ENCODE measurements around the gene CCDC197.

Gene CCDC197

GRCh38 chr14:93993382-93993781 is 3.7 kb upstream of the CCDC197 start:
- no peak overlapping the region for H3K27ac ChIP-seq
- TF ChIP-seq CTCF (IDR thresholded peaks at IDR 0.05), result no peak
- TF ChIP-seq ZFX (IDR thresholded peaks at IDR 0.05; ENCODE audit: borderline replicate concordance), result no peak

- H3K27ac ChIP-seq, result no peak overlapping the region
- TF ChIP-seq ZFX (IDR thresholded peaks at IDR 0.05; ENCODE audit: borderline replicate concordance) (no peak), CTCF (IDR thresholded peaks at IDR 0.05) (no peak)
Observed at GRCh38 chr14:93994919-93995682, 2.0 kb upstream of the CCDC197 start.

- H3K27ac ChIP-seq, result no peak overlapping the region
- TF ChIP-seq CTCF (IDR thresholded peaks at IDR 0.05) (no peak), ZFX (IDR thresholded peaks at IDR 0.05; ENCODE audit: borderline replicate concordance) (no peak)
Observed at GRCh38 chr14:93996130-93996695, 888 bp upstream of the CCDC197 start.

- H3K27ac ChIP-seq, result no peak overlapping the region
- TF ChIP-seq CTCF (IDR thresholded peaks at IDR 0.05) (no peak), ZFX (IDR thresholded peaks at IDR 0.05; ENCODE audit: borderline replicate concordance) (no peak)
Observed at GRCh38 chr14:93997916-93998870, 1.1 kb downstream of the CCDC197 start.

- no peak for TF ChIP-seq CTCF (IDR thresholded peaks at IDR 0.05)
- no peak overlapping the region for H3K27ac ChIP-seq
Observed at GRCh38 chr14:93998871-93999403, 1.8 kb downstream of the CCDC197 start.

- TF ChIP-seq CTCF (IDR thresholded peaks at IDR 0.05) (peak; percentile 13; the same call in 1 of the 2 replicates), ZFX (IDR thresholded peaks at IDR 0.05; ENCODE audit: borderline replicate concordance) (no peak)
- H3K27ac ChIP-seq, result no peak overlapping the region
Observed at GRCh38 chr14:93999573-93999972, 2.5 kb downstream of the CCDC197 start.

Data from 22Rv1 (cell line).